H1 (cell line): Measurements from ENCODE around the gene ACRBP. TPM values are rescaled to one million over a fixed set of nuclear protein-coding genes. Genes with fewer than 3 reads are reported as not detected.

Experiments
- CHD2 ChIP-seq: IDR thresholded peaks from 2 replicates; pipeline ENCODE4 v1.6.1; 2012; ENCODE audit warnings: low read length, improper control_type of control experiment
- EP300 ChIP-seq, 2 experiments: IDR thresholded peaks; 1 replicate in 1 of 2; 2 replicates in 1 of 2; pipeline ENCODE4 v1.6.1; 2011 to 2012; ENCODE audit warnings: low read depth in 2 of 2, low read length in 2 of 2, mild to moderate bottlenecking in 2 of 2, borderline replicate concordance in 1 of 2, inconsistent platforms in 1 of 2, moderate library complexity in 1 of 2
- RFX5 ChIP-seq: IDR thresholded peaks from 2 replicates; pipeline ENCODE4 v1.6.1; 2011; ENCODE audit warnings: low read depth, low read length, improper control_type of control experiment, borderline replicate concordance
- SAP30 ChIP-seq: fragments of 300-600 bp; sonication (generic); IDR thresholded peaks from 2 replicates; pipeline ENCODE4 v1.7.1; 2012; ENCODE audit warnings: low read length, moderate library complexity, mild to moderate bottlenecking, inconsistent platforms; ENCODE audit not compliant: insufficient read depth, insufficient replicate concordance
- SIN3A ChIP-seq, 2 experiments: IDR thresholded peaks in 1 of 2; conservative IDR thresholded peaks in 1 of 2; 2 replicates each; pipeline ENCODE4 v1.6.1; 2011 to 2012; ENCODE audit warnings: low read length in 2 of 2, improper control_type of control experiment in 1 of 2, low read depth in 1 of 2, mild to moderate bottlenecking in 1 of 2
- SIX5 ChIP-seq: IDR thresholded peaks from 2 replicates; pipeline ENCODE4 v1.6.1; 2011; ENCODE audit warnings: mild to moderate bottlenecking, low read depth, low read length
- SP4 ChIP-seq: IDR thresholded peaks from 2 replicates; pipeline ENCODE4 v1.6.1; 2012; ENCODE audit warnings: low read length, inconsistent platforms
- TAF1 ChIP-seq: IDR thresholded peaks from 2 replicates; pipeline ENCODE4 v1.6.1; 2011; ENCODE audit warnings: mild to moderate bottlenecking, low read depth, low read length
- TBP ChIP-seq: IDR thresholded peaks from 2 replicates; pipeline ENCODE4 v1.6.1; 2011; ENCODE audit warnings: low read depth, low read length, improper control_type of control experiment
- YY1 ChIP-seq: IDR thresholded peaks from 2 replicates; pipeline ENCODE4 v1.6.1; 2011; ENCODE audit warnings: low read depth, mild to moderate bottlenecking, low read length
- polyA plus RNA-seq, 7 experiments: library from polyadenylated mRNA; depleted of rRNA in 3 of 7; stranded (reverse) in 5 of 7; unstranded in 2 of 7; fragments of >200 nt in 5 of 7; fragments of 200-250 nt in 2 of 7; gene quantifications; 1 replicate in 5 of 7; 2 replicates in 1 of 7; 4 replicates in 1 of 7; pipeline versions ENCODE4 v1.2.1 to v1.2.3, GENCODE V29; 2011 to 2013; ENCODE audit warnings: missing spikeins in 2 of 7, mixed read lengths in 2 of 7
- total RNA-seq: library from RNA; stranded (reverse); fragmentation: NEBNext Ultra II Directional; extraction: Animal tissue kit (Norgen Biotek cat#: 25700); gene quantifications from 2 replicates; pipeline ENCODE4 v1.2.1, GENCODE V29; 2021
- TF ChIP-seq, protein P1 (sequence below): fragments of 300-600 bp; sonication (generic); IDR thresholded peaks from 2 replicates; pipeline ENCODE4 v1.7.1; 2012; ENCODE audit warnings: low read length, moderate library complexity, mild to moderate bottlenecking, inconsistent platforms; ENCODE audit not compliant: insufficient replicate concordance

Gene ACRBP
- total and polyA plus RNA-seq, 2 of the 8 experiments (the other 6 are each of a cell fraction or from before 2014, with no cell fraction given), result 0.80 to 5.2 TPM

DNA sequence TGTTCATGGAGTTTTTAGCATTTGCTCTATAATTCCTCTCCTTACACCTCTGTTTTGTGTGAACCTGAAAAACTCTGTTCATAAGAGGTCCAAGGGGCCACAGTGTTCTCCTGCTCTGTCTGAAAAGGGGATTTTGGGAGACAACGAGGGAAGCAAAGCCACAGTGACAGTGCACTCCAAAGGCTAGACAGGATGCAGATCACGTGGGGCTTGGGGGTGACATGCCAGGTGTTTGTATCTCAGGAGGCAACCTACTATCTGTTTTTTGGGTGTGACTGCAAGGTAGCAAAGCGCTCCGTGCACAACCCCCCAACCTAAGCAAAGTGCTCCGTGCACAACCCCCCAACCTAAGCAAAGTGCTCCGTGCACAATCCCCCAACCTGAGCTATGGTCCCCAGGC, 35.0 kb downstream of the ACRBP start (continued):
- TF ChIP-seq, protein P1, sequence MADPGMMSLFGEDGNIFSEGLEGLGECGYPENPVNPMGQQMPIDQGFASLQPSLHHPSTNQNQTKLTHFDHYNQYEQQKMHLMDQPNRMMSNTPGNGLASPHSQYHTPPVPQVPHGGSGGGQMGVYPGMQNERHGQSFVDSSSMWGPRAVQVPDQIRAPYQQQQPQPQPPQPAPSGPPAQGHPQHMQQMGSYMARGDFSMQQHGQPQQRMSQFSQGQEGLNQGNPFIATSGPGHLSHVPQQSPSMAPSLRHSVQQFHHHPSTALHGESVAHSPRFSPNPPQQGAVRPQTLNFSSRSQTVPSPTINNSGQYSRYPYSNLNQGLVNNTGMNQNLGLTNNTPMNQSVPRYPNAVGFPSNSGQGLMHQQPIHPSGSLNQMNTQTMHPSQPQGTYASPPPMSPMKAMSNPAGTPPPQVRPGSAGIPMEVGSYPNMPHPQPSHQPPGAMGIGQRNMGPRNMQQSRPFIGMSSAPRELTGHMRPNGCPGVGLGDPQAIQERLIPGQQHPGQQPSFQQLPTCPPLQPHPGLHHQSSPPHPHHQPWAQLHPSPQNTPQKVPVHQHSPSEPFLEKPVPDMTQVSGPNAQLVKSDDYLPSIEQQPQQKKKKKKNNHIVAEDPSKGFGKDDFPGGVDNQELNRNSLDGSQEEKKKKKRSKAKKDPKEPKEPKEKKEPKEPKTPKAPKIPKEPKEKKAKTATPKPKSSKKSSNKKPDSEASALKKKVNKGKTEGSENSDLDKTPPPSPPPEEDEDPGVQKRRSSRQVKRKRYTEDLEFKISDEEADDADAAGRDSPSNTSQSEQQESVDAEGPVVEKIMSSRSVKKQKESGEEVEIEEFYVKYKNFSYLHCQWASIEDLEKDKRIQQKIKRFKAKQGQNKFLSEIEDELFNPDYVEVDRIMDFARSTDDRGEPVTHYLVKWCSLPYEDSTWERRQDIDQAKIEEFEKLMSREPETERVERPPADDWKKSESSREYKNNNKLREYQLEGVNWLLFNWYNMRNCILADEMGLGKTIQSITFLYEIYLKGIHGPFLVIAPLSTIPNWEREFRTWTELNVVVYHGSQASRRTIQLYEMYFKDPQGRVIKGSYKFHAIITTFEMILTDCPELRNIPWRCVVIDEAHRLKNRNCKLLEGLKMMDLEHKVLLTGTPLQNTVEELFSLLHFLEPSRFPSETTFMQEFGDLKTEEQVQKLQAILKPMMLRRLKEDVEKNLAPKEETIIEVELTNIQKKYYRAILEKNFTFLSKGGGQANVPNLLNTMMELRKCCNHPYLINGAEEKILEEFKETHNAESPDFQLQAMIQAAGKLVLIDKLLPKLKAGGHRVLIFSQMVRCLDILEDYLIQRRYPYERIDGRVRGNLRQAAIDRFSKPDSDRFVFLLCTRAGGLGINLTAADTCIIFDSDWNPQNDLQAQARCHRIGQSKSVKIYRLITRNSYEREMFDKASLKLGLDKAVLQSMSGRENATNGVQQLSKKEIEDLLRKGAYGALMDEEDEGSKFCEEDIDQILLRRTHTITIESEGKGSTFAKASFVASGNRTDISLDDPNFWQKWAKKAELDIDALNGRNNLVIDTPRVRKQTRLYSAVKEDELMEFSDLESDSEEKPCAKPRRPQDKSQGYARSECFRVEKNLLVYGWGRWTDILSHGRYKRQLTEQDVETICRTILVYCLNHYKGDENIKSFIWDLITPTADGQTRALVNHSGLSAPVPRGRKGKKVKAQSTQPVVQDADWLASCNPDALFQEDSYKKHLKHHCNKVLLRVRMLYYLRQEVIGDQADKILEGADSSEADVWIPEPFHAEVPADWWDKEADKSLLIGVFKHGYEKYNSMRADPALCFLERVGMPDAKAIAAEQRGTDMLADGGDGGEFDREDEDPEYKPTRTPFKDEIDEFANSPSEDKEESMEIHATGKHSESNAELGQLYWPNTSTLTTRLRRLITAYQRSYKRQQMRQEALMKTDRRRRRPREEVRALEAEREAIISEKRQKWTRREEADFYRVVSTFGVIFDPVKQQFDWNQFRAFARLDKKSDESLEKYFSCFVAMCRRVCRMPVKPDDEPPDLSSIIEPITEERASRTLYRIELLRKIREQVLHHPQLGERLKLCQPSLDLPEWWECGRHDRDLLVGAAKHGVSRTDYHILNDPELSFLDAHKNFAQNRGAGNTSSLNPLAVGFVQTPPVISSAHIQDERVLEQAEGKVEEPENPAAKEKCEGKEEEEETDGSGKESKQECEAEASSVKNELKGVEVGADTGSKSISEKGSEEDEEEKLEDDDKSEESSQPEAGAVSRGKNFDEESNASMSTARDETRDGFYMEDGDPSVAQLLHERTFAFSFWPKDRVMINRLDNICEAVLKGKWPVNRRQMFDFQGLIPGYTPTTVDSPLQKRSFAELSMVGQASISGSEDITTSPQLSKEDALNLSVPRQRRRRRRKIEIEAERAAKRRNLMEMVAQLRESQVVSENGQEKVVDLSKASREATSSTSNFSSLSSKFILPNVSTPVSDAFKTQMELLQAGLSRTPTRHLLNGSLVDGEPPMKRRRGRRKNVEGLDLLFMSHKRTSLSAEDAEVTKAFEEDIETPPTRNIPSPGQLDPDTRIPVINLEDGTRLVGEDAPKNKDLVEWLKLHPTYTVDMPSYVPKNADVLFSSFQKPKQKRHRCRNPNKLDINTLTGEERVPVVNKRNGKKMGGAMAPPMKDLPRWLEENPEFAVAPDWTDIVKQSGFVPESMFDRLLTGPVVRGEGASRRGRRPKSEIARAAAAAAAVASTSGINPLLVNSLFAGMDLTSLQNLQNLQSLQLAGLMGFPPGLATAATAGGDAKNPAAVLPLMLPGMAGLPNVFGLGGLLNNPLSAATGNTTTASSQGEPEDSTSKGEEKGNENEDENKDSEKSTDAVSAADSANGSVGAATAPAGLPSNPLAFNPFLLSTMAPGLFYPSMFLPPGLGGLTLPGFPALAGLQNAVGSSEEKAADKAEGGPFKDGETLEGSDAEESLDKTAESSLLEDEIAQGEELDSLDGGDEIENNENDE, result no peak
- TF ChIP-seq EP300 (IDR thresholded peaks at IDR 0.05; ENCODE audit: borderline replicate concordance in 1 of 2, low read depth in 2 of 2, low read length in 2 of 2) (no peak), RFX5 (no peak), SAP30 (no peak), CHD2 (no peak), TAF1 (no peak), SIX5 (no peak), SP4 (no peak), YY1 (no peak), SIN3A (conservative IDR thresholded peaks at IDR 0.05 in 1 of 2, IDR thresholded peaks at IDR 0.05 in 1 of 2; ENCODE audit: low read depth in 1 of 2, low read length in 2 of 2) (no peak), TBP (no peak)
